Measurements from ENCODE around the gene ZG16. TPM values are rescaled to one million over a fixed set of nuclear protein-coding genes. Genes with fewer than 3 reads are reported as not detected.
"Not testable (repeated sequence)": the region's sequence is repeated elsewhere in the genome, so short reads cannot be mapped to it uniquely, and the experiment has no call there.

Gene ZG16
- total RNA-seq, 1 donor from 2014 or later, result 0.20 TPM

DNA sequence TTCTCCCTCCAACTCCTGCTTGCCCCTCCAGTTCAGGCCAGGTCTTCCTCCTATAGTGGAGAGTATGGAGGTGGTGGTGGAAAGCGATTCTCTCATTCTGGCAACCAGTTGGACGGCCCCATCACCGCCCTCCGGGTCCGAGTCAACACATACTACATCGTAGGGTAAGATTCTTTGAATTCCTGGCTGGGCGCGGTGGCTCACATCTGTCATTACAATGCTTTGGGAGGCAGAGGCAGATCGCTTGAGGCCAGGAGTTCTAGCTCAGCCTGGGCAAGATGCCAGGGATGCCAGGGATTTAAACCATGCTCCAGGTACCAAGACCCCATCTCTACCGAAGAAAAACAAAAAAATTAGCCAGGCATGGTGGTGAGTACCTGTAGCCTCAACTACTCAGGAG is 1.4 kb downstream of the ZG16 start:
- H3K27ac Mint-ChIP-seq, result peak overlapping the region; percentile 95
- peak; percentile 37 to 62 for DNase-seq (ENCODE audit: low spot score in 2 of 2, unreplicated experiment in 2 of 2)
- peaks cover 56% of the 10 kb centered on the region for H3K4me1 Mint-ChIP-seq
- H3K4me3 Mint-ChIP-seq, result no peak overlapping the region
- H3K27me3 Mint-ChIP-seq (ENCODE audit: low read depth), result no peaks in the 10 kb centered on the region
- no peaks in the 10 kb centered on the region for H3K36me3 Mint-ChIP-seq
- TF ChIP-seq, protein P1, sequence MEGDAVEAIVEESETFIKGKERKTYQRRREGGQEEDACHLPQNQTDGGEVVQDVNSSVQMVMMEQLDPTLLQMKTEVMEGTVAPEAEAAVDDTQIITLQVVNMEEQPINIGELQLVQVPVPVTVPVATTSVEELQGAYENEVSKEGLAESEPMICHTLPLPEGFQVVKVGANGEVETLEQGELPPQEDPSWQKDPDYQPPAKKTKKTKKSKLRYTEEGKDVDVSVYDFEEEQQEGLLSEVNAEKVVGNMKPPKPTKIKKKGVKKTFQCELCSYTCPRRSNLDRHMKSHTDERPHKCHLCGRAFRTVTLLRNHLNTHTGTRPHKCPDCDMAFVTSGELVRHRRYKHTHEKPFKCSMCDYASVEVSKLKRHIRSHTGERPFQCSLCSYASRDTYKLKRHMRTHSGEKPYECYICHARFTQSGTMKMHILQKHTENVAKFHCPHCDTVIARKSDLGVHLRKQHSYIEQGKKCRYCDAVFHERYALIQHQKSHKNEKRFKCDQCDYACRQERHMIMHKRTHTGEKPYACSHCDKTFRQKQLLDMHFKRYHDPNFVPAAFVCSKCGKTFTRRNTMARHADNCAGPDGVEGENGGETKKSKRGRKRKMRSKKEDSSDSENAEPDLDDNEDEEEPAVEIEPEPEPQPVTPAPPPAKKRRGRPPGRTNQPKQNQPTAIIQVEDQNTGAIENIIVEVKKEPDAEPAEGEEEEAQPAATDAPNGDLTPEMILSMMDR (IDR thresholded peaks at IDR 0.05; ENCODE audit: unreplicated experiment), result no peak
- no peaks in the 10 kb centered on the region for H3K9me3 Mint-ChIP-seq

DNA sequence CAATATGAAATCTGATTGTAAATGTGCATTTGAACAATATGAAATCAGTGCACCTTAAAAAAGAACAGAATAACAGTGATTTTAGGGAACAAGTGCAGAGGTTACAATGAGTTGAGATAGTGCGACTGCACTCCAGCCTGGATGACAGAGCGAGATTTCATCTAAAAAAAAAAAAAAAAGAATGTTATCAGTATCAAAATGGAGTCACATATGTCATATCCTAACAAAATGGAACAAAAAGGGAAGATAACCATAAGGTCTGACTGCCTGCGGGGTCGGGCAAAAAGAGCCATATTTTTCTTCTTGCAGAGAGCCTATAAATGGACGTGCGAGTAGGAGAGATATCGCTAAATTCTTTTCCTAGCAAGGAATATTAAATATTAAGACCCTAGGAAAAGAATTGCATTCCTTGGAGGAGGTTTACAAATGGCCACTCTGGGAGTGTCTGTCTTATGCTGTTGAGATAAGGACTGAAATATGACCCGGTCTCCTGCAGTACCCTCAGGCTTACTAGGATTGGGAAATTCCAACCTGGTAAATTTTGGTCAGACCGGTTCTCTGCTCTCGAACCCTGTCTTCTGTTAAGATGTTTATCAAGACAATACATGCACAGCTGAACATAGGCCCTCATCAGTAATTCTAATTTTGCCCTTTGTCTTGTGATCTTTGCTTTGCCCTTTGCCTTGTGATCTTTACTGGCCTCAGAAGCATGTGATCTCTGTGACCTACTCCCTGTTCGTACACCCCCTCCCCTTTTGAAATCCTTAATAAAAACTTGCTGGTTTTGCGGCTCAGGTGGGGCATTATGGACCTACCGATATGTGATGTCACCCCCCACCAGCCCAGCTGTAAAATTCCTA is 5.3 kb downstream of the ZG16 start:
- DNase-seq (ENCODE audit: low spot score in 2 of 2, unreplicated experiment in 2 of 2); H3K4me3 Mint-ChIP-seq; H3K27me3 Mint-ChIP-seq (ENCODE audit: low read depth); H3K9me3 Mint-ChIP-seq; H3K36me3 Mint-ChIP-seq: not testable (repeated sequence)
- Mint-ChIP-seq H3K27ac (peak overlapping the region; percentile 95), H3K4me1 (peaks cover 60% of the 10 kb centered on the region)

DNA sequence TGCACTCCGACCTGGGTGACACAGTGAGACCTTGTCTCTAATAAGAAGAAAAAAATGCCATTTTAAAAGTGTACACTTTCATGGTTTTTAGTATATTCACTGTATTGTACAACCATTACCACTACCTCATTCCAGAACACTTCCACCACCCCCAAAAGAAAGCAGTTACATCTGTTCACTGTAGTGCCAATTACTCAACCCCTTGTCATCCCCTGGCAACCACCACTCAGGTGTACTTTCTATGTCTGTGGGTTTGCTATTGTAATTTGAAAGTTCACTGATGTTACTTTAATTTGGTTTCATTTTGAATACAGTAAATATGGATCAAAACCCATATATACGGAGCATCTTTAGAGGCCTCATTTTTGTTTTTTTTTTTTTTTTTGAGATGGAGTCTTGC is 6.1 kb downstream of the ZG16 start:
- Mint-ChIP-seq H3K4me1 (peaks cover 53% of the 10 kb centered on the region), H3K27ac (peak overlapping the region; percentile 95), H3K9me3 (no peaks in the 10 kb centered on the region), H3K27me3 (ENCODE audit: low read depth) (no peaks in the 10 kb centered on the region), H3K4me3 (no peak overlapping the region), H3K36me3 (no peaks in the 10 kb centered on the region)
- TF ChIP-seq, protein P1 (IDR thresholded peaks at IDR 0.05; ENCODE audit: unreplicated experiment), result no peak
- DNase-seq (ENCODE audit: low spot score in 2 of 2, unreplicated experiment in 2 of 2), result no peak

DNA sequence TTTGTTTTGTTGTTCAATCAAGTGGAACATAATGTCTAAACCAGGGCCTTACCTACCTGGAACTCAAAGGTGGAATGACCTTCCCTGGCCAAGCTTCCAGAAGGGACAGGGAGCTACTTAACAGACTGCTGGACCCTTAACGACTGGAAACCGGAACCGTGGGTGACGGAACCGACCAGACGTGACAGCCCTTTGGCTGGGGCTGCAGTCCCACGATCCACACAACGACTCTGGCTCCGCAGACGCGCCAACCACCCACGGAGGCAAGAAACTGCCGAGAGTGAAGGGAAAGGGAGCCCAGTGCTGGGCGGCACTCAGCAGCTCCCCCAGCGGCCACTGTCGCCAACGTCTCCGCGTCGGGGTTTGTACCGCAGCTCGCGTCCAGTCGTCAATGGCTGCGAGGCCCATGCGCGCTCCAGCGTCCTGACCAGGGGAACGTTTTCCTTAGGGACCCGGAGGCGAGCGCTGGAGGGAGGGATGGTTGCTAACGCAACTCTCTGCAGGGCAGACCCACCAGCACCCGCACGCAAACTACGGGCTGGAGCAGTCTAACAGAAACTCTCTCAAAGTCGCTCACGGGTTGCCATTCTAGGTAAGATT is 6.9 kb downstream of the ZG16 start:
- Mint-ChIP-seq H3K4me3 (peak overlapping the region; percentile 49), H3K27me3 (ENCODE audit: low read depth) (no peaks in the 10 kb centered on the region), H3K4me1 (peaks cover 46% of the 10 kb centered on the region), H3K9me3 (no peaks in the 10 kb centered on the region), H3K27ac (peak overlapping the region; percentile 67), H3K36me3 (no peaks in the 10 kb centered on the region)
- DNase-seq (ENCODE audit: low spot score in 2 of 2, unreplicated experiment in 2 of 2), result peak; percentile 41 to 62
- TF ChIP-seq, protein P1 (IDR thresholded peaks at IDR 0.05; ENCODE audit: unreplicated experiment), result peak; percentile 52

DNA sequence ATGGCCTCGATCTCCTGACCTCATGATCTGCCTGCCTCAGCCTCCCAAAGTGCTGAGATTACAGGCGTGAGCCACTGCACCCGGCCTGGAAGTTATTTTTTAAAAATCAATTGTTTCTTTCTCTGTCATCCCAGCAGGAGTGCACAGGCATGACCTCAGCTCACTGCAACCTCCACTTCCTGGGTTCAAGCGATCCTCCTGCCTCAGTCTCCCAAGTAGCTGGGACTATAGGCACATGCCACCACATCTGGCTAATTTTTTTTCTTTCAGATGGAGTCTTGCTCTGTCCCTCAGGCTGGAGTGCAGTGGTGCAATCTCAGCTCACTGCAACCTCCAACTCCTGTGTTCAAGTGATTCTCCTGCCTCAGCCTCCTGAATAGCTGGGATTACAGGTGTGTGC is 9.1 kb downstream of the ZG16 start:
- peaks cover 49% of the 10 kb centered on the region for H3K4me1 Mint-ChIP-seq
- not testable (repeated sequence) for H3K27ac Mint-ChIP-seq; DNase-seq (ENCODE audit: low spot score in 2 of 2, unreplicated experiment in 2 of 2); H3K4me3 Mint-ChIP-seq; H3K27me3 Mint-ChIP-seq (ENCODE audit: low read depth); H3K36me3 Mint-ChIP-seq; H3K9me3 Mint-ChIP-seq

DNA sequence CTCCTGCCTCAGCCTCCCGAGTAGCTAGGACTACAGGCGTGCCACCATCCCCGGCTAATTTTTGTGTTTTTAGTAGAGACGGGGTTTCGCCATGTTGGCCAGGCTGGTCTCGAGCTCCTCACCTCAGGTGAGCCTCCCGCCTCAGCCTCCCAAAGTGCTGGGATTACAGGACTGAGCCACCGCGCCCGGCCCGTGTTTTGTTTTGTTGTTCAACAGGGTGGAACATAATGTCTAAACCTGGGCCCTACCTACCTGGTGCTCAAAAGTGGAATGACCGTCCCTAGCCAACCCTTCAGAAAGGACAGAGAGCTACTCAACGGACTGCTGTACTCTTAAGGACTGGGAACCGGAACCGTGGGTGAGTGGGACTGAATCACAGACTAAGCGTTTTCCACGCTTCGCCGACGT is 11.7 kb downstream of the ZG16 start:
- Mint-ChIP-seq H3K9me3 (no peaks in the 10 kb centered on the region), H3K4me3 (peak overlapping the region; percentile 98), H3K36me3 (no peaks in the 10 kb centered on the region), H3K4me1 (peaks cover 35% of the 10 kb centered on the region), H3K27me3 (ENCODE audit: low read depth) (no peaks in the 10 kb centered on the region), H3K27ac (peak overlapping the region; percentile 98)
- TF ChIP-seq, protein P1 (IDR thresholded peaks at IDR 0.05; ENCODE audit: unreplicated experiment), result no peak
- DNase-seq (ENCODE audit: low spot score in 2 of 2, unreplicated experiment in 2 of 2), result no peak

Data from mesothelial cell of epicardium (in vitro differentiated cells).